Measurements from ENCODE around the gene ARSI.

ARSI gene

GRCh38 chr5:150261231-150261630 lies 41.5 kb downstream of the ARSI start:
- no peak for ATAC-seq
- no peak for TF ChIP-seq ZNF565 (CRISPR knock-in tag; conservative IDR thresholded peaks at IDR 0.05; ENCODE audit: low read depth)
- TF ChIP-seq CSDC2 (CRISPR knock-in tag; IDR thresholded peaks at IDR 0.05): no peak
- no peak for TF ChIP-seq CREB5 (CRISPR knock-in tag; IDR thresholded peaks at IDR 0.05; ENCODE audit: low read depth)
- no peak for TF ChIP-seq CSRNP3 (CRISPR knock-in tag; IDR thresholded peaks at IDR 0.05)
- no peak for TF ChIP-seq ZC3H10 (CRISPR knock-in tag; IDR thresholded peaks at IDR 0.05)
- no peak for TF ChIP-seq GLIS3 (CRISPR knock-in tag; IDR thresholded peaks at IDR 0.05)
- no peak for TF ChIP-seq BACH2 (CRISPR knock-in tag; IDR thresholded peaks at IDR 0.05; ENCODE audit: borderline replicate concordance)

GRCh38 chr5:150258130-150258529 lies 44.6 kb downstream of the ARSI start:
- ATAC-seq: no peak
- TF ChIP-seq PPARA (CRISPR knock-in tag; IDR thresholded peaks at IDR 0.05; ENCODE audit: borderline replicate concordance) (no peak), POU6F1 (CRISPR knock-in tag; IDR thresholded peaks at IDR 0.05; ENCODE audit: borderline replicate concordance, low read depth) (no peak), ZNF8 (CRISPR knock-in tag; IDR thresholded peaks at IDR 0.05) (no peak), TSHZ2 (CRISPR knock-in tag; IDR thresholded peaks at IDR 0.05) (no peak)

GRCh38 chr5:150257424-150257823 lies 45.3 kb downstream of the ARSI start:
- ATAC-seq: no peak
- TF ChIP-seq ZFP30 (CRISPR knock-in tag; IDR thresholded peaks at IDR 0.05): no peak
- no peak for TF ChIP-seq ZNF70 (CRISPR knock-in tag; IDR thresholded peaks at IDR 0.05)
- TF ChIP-seq ZFP3 (CRISPR knock-in tag; IDR thresholded peaks at IDR 0.05): no peak
- TF ChIP-seq OSR1 (CRISPR knock-in tag; IDR thresholded peaks at IDR 0.05): no peak
- no peak for TF ChIP-seq PPARA (CRISPR knock-in tag; IDR thresholded peaks at IDR 0.05; ENCODE audit: borderline replicate concordance)
- TF ChIP-seq ZC3H10 (CRISPR knock-in tag; IDR thresholded peaks at IDR 0.05): no peak
- TF ChIP-seq CREB5 (CRISPR knock-in tag; IDR thresholded peaks at IDR 0.05; ENCODE audit: low read depth): no peak
- no peak for TF ChIP-seq TCF4 (CRISPR knock-in tag; IDR thresholded peaks at IDR 0.05; ENCODE audit: borderline replicate concordance)
- no peak for TF ChIP-seq TOX (CRISPR knock-in tag; IDR thresholded peaks at IDR 0.05; ENCODE audit: borderline replicate concordance)
- TF ChIP-seq CSDC2 (CRISPR knock-in tag; IDR thresholded peaks at IDR 0.05): no peak
- TF ChIP-seq ZNF8 (CRISPR knock-in tag; IDR thresholded peaks at IDR 0.05): no peak
- TF ChIP-seq RARB (CRISPR knock-in tag; IDR thresholded peaks at IDR 0.05): no peak
- no peak for TF ChIP-seq CSRNP3 (CRISPR knock-in tag; IDR thresholded peaks at IDR 0.05)
- no peak for TF ChIP-seq ESRRG (CRISPR knock-in tag; IDR thresholded peaks at IDR 0.05)
- TF ChIP-seq POU6F1 (CRISPR knock-in tag; IDR thresholded peaks at IDR 0.05; ENCODE audit: borderline replicate concordance, low read depth): no peak
- no peak for TF ChIP-seq PATZ1 (CRISPR knock-in tag; IDR thresholded peaks at IDR 0.05; ENCODE audit: borderline replicate concordance)
- no peak for TF ChIP-seq ARNTL (CRISPR knock-in tag; IDR thresholded peaks at IDR 0.05; ENCODE audit: borderline replicate concordance, low read depth)
- no peak for TF ChIP-seq SNAI2 (CRISPR knock-in tag; IDR thresholded peaks at IDR 0.05)
